ENCODE data around the gene KIAA1217. TPM values are rescaled to one million over a fixed set of nuclear protein-coding genes. Genes with fewer than 3 reads are reported as not detected.

Gene KIAA1217
- total and polyA plus RNA-seq, 9 of the 15 experiments (the other 6 are each of a cell fraction or from before 2014, with no cell fraction given) = 0.04 TPM; not detected in 8

DNA sequence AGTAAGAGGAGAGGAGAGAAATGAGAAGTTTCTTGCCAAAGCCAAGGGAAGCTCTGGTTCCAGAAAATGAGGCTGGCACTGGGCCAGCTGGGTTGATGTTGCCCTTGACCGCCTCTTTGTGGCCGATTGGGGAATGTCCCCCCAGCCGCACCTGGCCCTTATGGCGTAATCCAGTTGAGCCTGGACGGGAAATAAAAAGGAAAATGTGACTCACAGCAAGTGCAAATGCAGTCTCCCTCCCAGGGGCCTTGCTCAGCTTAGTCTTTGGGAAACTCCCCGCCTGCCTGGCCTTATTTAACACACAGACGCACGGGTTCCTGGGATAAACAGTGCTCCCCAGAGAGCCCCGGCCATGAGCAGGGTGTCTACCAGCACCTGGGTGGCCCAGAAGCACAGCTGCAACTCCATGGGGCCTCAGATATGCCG is 174.8 kb downstream of the KIAA1217 start (continued):
- no peak for TF ChIP-seq GABPA (tag; conservative IDR thresholded peaks at IDR 0.05; ENCODE audit: low read depth)
- TF ChIP-seq, protein P1, sequence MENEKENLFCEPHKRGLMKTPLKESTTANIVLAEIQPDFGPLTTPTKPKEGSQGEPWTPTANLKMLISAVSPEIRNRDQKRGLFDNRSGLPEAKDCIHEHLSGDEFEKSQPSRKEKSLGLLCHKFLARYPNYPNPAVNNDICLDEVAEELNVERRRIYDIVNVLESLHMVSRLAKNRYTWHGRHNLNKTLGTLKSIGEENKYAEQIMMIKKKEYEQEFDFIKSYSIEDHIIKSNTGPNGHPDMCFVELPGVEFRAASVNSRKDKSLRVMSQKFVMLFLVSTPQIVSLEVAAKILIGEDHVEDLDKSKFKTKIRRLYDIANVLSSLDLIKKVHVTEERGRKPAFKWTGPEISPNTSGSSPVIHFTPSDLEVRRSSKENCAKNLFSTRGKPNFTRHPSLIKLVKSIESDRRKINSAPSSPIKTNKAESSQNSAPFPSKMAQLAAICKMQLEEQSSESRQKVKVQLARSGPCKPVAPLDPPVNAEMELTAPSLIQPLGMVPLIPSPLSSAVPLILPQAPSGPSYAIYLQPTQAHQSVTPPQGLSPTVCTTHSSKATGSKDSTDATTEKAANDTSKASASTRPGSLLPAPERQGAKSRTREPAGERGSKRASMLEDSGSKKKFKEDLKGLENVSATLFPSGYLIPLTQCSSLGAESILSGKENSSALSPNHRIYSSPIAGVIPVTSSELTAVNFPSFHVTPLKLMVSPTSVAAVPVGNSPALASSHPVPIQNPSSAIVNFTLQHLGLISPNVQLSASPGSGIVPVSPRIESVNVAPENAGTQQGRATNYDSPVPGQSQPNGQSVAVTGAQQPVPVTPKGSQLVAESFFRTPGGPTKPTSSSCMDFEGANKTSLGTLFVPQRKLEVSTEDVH (IDR thresholded peaks at IDR 0.05; ENCODE audit: low read depth, partially characterized antibody) = no peak
- no peak for TF ChIP-seq ZNF197 (CRISPR knock-in tag; IDR thresholded peaks at IDR 0.05; ENCODE audit: low read depth)
- no peak for TF ChIP-seq MTF1 (CRISPR knock-in tag; IDR thresholded peaks at IDR 0.05; ENCODE audit: borderline replicate concordance)
- TF ChIP-seq FOXK2 (conservative IDR thresholded peaks at IDR 0.05 in 1 of 2, IDR thresholded peaks at IDR 0.05 in 1 of 2; ENCODE audit: low read depth in 2 of 2) = no peak
- TF ChIP-seq TCFL5 (CRISPR knock-in tag; conservative IDR thresholded peaks at IDR 0.05) = no peak
- TF ChIP-seq, protein P2, sequence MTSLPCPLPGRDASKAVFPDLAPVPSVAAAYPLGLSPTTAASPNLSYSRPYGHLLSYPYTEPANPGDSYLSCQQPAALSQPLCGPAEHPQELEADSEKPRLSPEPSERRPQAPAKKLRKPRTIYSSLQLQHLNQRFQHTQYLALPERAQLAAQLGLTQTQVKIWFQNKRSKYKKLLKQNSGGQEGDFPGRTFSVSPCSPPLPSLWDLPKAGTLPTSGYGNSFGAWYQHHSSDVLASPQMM (CRISPR knock-in tag; IDR thresholded peaks at IDR 0.05) = no peak
- TF ChIP-seq ZFP30 (CRISPR knock-in tag; IDR thresholded peaks at IDR 0.05; ENCODE audit: borderline replicate concordance) = no peak
- no peak for TF ChIP-seq WHSC1 (IDR thresholded peaks at IDR 0.05; ENCODE audit: low read length)
- TF ChIP-seq, protein P3, sequence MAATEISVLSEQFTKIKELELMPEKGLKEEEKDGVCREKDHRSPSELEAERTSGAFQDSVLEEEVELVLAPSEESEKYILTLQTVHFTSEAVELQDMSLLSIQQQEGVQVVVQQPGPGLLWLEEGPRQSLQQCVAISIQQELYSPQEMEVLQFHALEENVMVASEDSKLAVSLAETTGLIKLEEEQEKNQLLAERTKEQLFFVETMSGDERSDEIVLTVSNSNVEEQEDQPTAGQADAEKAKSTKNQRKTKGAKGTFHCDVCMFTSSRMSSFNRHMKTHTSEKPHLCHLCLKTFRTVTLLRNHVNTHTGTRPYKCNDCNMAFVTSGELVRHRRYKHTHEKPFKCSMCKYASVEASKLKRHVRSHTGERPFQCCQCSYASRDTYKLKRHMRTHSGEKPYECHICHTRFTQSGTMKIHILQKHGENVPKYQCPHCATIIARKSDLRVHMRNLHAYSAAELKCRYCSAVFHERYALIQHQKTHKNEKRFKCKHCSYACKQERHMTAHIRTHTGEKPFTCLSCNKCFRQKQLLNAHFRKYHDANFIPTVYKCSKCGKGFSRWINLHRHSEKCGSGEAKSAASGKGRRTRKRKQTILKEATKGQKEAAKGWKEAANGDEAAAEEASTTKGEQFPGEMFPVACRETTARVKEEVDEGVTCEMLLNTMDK (IDR thresholded peaks at IDR 0.05; ENCODE audit: borderline replicate concordance, insufficient read depth, low read depth, low read length, poor library complexity, severe bottlenecking) = peak; percentile 41
- TF ChIP-seq SMARCA4 (IDR thresholded peaks at IDR 0.05) = peak; percentile 92
- TF ChIP-seq LEF1 (IDR thresholded peaks at IDR 0.05) = no peak
- no peak for TF ChIP-seq ZBTB7A (IDR thresholded peaks at IDR 0.05; ENCODE audit: borderline replicate concordance, control insufficient read depth, low read depth, low read length)
- TF ChIP-seq POLR2A (conservative IDR thresholded peaks at IDR 0.05) = no peak
- TF ChIP-seq, protein P4, sequence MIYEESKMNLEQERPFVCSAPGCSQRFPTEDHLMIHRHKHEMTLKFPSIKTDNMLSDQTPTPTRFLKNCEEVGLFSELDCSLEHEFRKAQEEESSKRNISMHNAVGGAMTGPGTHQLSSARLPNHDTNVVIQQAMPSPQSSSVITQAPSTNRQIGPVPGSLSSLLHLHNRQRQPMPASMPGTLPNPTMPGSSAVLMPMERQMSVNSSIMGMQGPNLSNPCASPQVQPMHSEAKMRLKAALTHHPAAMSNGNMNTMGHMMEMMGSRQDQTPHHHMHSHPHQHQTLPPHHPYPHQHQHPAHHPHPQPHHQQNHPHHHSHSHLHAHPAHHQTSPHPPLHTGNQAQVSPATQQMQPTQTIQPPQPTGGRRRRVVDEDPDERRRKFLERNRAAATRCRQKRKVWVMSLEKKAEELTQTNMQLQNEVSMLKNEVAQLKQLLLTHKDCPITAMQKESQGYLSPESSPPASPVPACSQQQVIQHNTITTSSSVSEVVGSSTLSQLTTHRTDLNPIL (CRISPR knock-in tag; IDR thresholded peaks at IDR 0.05) = no peak
- no peak for TF ChIP-seq NR1H2 (CRISPR knock-in tag; IDR thresholded peaks at IDR 0.05)
- TF ChIP-seq JUN (IDR thresholded peaks at IDR 0.05; ENCODE audit: borderline replicate concordance, low read depth, low read length) = 0 out of 2 replicates have a peak, but pooled peaks have one; percentile 17
- no peak for TF ChIP-seq JUN (CRISPR knock-in tag; IDR thresholded peaks at IDR 0.05; ENCODE audit: borderline replicate concordance)
- TF ChIP-seq TAF1 (IDR thresholded peaks at IDR 0.05; ENCODE audit: control insufficient read depth, extremely low read depth, insufficient read depth, low read length, severe bottlenecking) = no peak
- no peak for TF ChIP-seq EP300 (IDR thresholded peaks at IDR 0.05; ENCODE audit: low read length)
- TF ChIP-seq SAFB2 (IDR thresholded peaks at IDR 0.05; ENCODE audit: borderline replicate concordance, low read depth, low read length, severe bottlenecking) = no peak
- TF ChIP-seq RBFOX2 (IDR thresholded peaks at IDR 0.05; ENCODE audit: low read depth, low read length) = no peak
- TF ChIP-seq CEBPB (tag; IDR thresholded peaks at IDR 0.05) = peak; percentile 87
